ENCODE results near the gene EID2B.

EID2B gene

GRCh38 chr19:39506944-39507714 lies 25.5 kb downstream of the EID2B start:
- in situ Hi-C loops (cut with HindIII; ENCODE audit: low pct_unique_long_range_greater_than_20kb, low sequenced_read_pairs), result no loop called here
- DNase-seq (ENCODE audit: low read depth in 1 of 2, low spot score in 1 of 2), result no peak
- no peak for TF ChIP-seq JUND (IDR thresholded peaks at IDR 0.05; ENCODE audit: low read depth)

GRCh38 chr19:39506598-39506943 lies 26.1 kb downstream of the EID2B start:
- TF ChIP-seq JUND (IDR thresholded peaks at IDR 0.05; ENCODE audit: low read depth), result no peak
- in situ Hi-C loops (cut with HindIII; ENCODE audit: low pct_unique_long_range_greater_than_20kb, low sequenced_read_pairs), result no loop called here
- DNase-seq (ENCODE audit: low read depth in 1 of 2, low spot score in 1 of 2), result no peak

GRCh38 chr19:39502640-39503417 lies 29.8 kb downstream of the EID2B start:
- TF ChIP-seq JUND (IDR thresholded peaks at IDR 0.05; ENCODE audit: low read depth), result no peak
- in situ Hi-C loops (cut with HindIII; ENCODE audit: low pct_unique_long_range_greater_than_20kb, low sequenced_read_pairs), result no loop called here
- DNase-seq (ENCODE audit: low read depth in 1 of 2, low spot score in 1 of 2), result no peak

GRCh38 chr19:39501340-39501739 lies 31.3 kb downstream of the EID2B start:
- no peak for TF ChIP-seq JUND (IDR thresholded peaks at IDR 0.05; ENCODE audit: low read depth)
- in situ Hi-C loops (cut with HindIII; ENCODE audit: low pct_unique_long_range_greater_than_20kb, low sequenced_read_pairs), result no loop called here
- DNase-seq (ENCODE audit: low read depth in 1 of 2, low spot score in 1 of 2), result no peak

- in situ Hi-C loops (cut with HindIII; ENCODE audit: low pct_unique_long_range_greater_than_20kb, low sequenced_read_pairs), result no loop called here
- DNase-seq (ENCODE audit: low read depth in 1 of 2, low spot score in 1 of 2), result no peak
- TF ChIP-seq JUND (IDR thresholded peaks at IDR 0.05; ENCODE audit: low read depth), result no peak
Measured at GRCh38 chr19:39500543-39500942, 32.1 kb downstream of the EID2B start.

GRCh38 chr19:39499932-39500331 lies 32.7 kb downstream of the EID2B start:
- DNase-seq (ENCODE audit: low read depth in 1 of 2, low spot score in 1 of 2), result no peak
- TF ChIP-seq JUND (IDR thresholded peaks at IDR 0.05; ENCODE audit: low read depth), result no peak
- in situ Hi-C loops (cut with HindIII; ENCODE audit: low pct_unique_long_range_greater_than_20kb, low sequenced_read_pairs), result no loop called here

GRCh38 chr19:39498798-39499642 lies 33.6 kb downstream of the EID2B start, which contains the start of gene DLL3:
Gene DLL3 (plus strand): TSS chr19:39498947. CDS start chr19:39498975, 28 bp downstream.
- DNase-seq (ENCODE audit: low read depth in 1 of 2, low spot score in 1 of 2), result no peak
- TF ChIP-seq JUND (IDR thresholded peaks at IDR 0.05; ENCODE audit: low read depth), result no peak
- in situ Hi-C loops (cut with HindIII; ENCODE audit: low pct_unique_long_range_greater_than_20kb, low sequenced_read_pairs), result no loop called here

GRCh38 chr19:39497996-39498797 lies 34.5 kb downstream of the EID2B start:
- no peak for TF ChIP-seq JUND (IDR thresholded peaks at IDR 0.05; ENCODE audit: low read depth)
- in situ Hi-C loops (cut with HindIII; ENCODE audit: low pct_unique_long_range_greater_than_20kb, low sequenced_read_pairs), result no loop called here
- DNase-seq (ENCODE audit: low read depth in 1 of 2, low spot score in 1 of 2), result peak in 1 of 2 experiments; percentile 46

- DNase-seq (ENCODE audit: low read depth in 1 of 2, low spot score in 1 of 2), result no peak
- in situ Hi-C loops (cut with HindIII; ENCODE audit: low pct_unique_long_range_greater_than_20kb, low sequenced_read_pairs), result no loop called here
- no peak for TF ChIP-seq JUND (IDR thresholded peaks at IDR 0.05; ENCODE audit: low read depth)
Measured at GRCh38 chr19:39497701-39497995, 35.0 kb downstream of the EID2B start.

- TF ChIP-seq JUND (IDR thresholded peaks at IDR 0.05; ENCODE audit: low read depth), result no peak
- in situ Hi-C loops (cut with HindIII; ENCODE audit: low pct_unique_long_range_greater_than_20kb, low sequenced_read_pairs), result no loop called here
Measured at GRCh38 chr19:39496063-39496462, 36.6 kb downstream of the EID2B start.

GRCh38 chr19:39494661-39495060 lies 38.0 kb downstream of the EID2B start:
- TF ChIP-seq JUND (IDR thresholded peaks at IDR 0.05; ENCODE audit: low read depth), result no peak
- in situ Hi-C loops (cut with HindIII; ENCODE audit: low pct_unique_long_range_greater_than_20kb, low sequenced_read_pairs), result no loop called here
- no peak for DNase-seq (ENCODE audit: low read depth in 1 of 2, low spot score in 1 of 2)

More at GRCh38 chr19:39496063-39496462, 36.6 kb downstream of the EID2B start:
- no peak for DNase-seq (ENCODE audit: low read depth in 1 of 2, low spot score in 1 of 2)

- no peak for TF ChIP-seq JUND (IDR thresholded peaks at IDR 0.05; ENCODE audit: low read depth)
- in situ Hi-C loops (cut with HindIII; ENCODE audit: low pct_unique_long_range_greater_than_20kb, low sequenced_read_pairs), result no loop called here
- no peak for DNase-seq (ENCODE audit: low read depth in 1 of 2, low spot score in 1 of 2)
Measured at GRCh38 chr19:39492788-39493187, 39.9 kb downstream of the EID2B start.

Measured in T47D (cell line).